H7 (cell line): ENCODE results near the gene RBMS2. TPM values are rescaled to one million over a fixed set of nuclear protein-coding genes. Genes with fewer than 3 reads are reported as not detected.
A peak's percentile ranks its signal among the peaks of the same experiment; 100 is the strongest.
"Not testable (repeated sequence)": the region's sequence is repeated elsewhere in the genome, so short reads cannot be mapped to it uniquely, and the experiment has no call there.

Source experiments
- DNase-seq: peaks from one replicate; pipeline ENCODE4 v3.0.0; 2012
- H3K27me3 ChIP-seq: 2 replicates; pipeline ENCODE4 v1.6.0; 2011; ENCODE audit warnings: mild to moderate bottlenecking, low read length; ENCODE audit not compliant: control insufficient read depth, insufficient read depth
- H3K36me3 ChIP-seq: replicated peaks from 2 replicates; pipeline ENCODE4 v1.5.1; 2011; ENCODE audit warnings: low read length; ENCODE audit not compliant: control insufficient read depth, insufficient read depth
- H3K4me3 ChIP-seq: 2 replicates; pipeline ENCODE4 v1.5.1; 2011; ENCODE audit warnings: low read depth, mild to moderate bottlenecking, control low read depth, low read length, moderate library complexity; ENCODE audit not compliant: insufficient read depth
- total RNA-seq: library from RNA; depleted of rRNA; stranded (reverse); fragments of >200 nt; shearing (Covaris generic); gene quantifications from 2 replicates; pipeline ENCODE4 v1.2.3, GENCODE V29; 2014

RBMS2 gene
- total RNA-seq, 1 experiment from 2014 or later: 6.1 TPM

- H3K4me3 ChIP-seq, H3K27me3 ChIP-seq, DNase-seq, H3K36me3 ChIP-seq: not testable (repeated sequence)
These were observed 27.1 kb upstream of the RBMS2 start for GRCh38 chr12:56494481-56494880.

DNA sequence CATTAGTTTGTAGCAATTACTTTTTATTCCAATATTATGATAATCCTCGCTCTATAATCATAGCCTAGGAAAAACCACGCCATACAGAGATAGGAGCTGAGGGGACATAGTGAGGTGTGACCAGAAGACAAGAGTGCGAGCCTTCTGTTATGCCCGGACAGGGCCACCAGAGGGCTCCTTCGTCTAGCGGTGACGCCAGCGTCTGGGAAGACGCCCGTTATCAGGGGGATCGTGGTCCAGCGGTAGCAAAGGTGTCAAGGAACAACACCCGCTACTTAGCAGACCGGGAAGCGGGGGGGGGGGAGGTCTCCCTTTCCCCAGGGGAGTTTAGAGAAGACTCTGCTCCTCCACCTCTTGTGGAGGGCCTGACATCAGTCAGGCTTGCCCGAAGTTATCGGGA is 24.9 kb upstream of the RBMS2 start:
- DNase-seq: peak; percentile 47
- not testable (repeated sequence) for H3K4me3 ChIP-seq, H3K27me3 ChIP-seq, H3K36me3 ChIP-seq

DNA sequence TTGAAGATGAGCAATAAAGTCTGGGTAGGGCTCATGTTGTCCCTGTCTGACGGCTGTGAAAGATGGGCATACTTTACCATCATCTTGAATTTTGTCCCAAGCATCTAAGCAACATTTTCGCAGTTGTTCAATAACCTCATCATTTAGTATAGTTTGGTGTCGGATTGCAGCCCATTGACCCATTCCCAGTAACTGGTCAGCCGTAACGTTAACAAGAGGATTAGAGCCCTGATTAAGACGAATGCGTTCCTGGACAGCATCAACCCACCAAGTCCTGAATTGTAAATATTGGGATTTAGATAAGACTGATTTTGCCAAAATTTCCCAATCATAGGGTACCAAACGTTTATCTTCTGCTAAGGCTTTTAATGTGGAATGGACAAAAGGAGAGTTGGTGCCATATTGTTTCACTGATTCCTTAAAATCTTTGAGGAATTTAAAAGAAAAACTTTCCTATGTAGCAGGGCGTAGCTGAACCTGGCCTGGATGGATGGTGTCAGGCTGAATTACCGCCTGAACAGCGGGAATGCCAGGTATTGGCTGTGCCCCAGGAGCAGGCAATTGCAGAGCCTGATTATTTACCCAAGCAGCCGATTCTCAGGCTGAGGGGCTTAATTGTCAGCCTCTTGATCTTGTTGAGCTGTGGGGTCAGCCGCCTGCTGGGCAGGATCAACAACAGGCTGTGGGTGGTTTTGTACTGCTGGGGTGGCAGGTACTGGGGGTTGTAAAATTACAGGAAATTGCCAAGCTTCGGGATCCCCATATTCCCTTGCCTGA is 23.3 kb upstream of the RBMS2 start:
- H3K4me3 ChIP-seq, H3K36me3 ChIP-seq, DNase-seq, H3K27me3 ChIP-seq: not testable (repeated sequence)

- not testable (repeated sequence) for H3K4me3 ChIP-seq, DNase-seq, H3K27me3 ChIP-seq, H3K36me3 ChIP-seq
These were observed 22.2 kb upstream of the RBMS2 start for GRCh38 chr12:56499452-56499851.

DNA sequence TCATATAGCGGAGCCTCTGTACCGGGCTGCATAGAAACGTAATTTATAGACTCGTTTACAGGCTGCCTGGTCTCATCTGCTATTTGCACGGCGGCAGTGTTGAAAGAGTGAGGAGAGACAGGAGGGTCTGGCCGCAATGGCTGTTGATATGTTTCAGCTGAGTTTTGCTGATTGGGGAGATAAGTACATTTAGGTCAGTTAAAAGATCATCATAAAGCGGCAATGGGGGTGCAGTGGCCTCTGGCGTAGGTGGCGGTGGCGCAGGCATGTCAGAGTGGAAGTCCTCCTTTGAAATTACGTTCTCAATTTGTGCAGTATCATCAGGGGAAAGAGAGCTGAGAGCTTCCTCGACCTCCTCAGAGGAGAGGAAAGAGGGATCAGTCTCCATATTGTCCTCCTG is 21.7 kb upstream of the RBMS2 start:
- not testable (repeated sequence) for H3K4me3 ChIP-seq, H3K36me3 ChIP-seq, H3K27me3 ChIP-seq, DNase-seq

DNA sequence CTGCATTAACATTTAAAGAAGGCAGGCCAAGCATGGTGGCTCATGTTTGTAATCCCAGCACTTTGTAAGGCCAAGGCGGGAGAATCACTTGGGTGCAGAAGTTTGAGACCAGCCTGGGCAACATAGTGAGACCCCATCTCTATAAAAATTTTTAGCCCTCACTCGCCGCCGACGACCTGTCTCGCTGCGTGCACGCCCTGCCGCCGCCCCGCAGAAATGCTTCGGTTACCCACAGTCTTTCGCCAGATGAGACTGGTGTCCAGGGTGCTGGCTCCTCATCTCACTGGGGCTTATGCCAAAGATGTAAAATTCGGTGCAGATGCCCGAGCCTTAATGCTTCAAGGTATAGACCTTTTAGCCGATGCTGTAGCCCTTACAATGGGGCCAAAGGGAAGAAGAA is 10.8 kb upstream of the RBMS2 start:
- Histone ChIP-seq H3K4me3 (no peak overlapping the region), H3K27me3 (no peaks in the 10 kb centered on the region), H3K36me3 (no peaks in the 10 kb centered on the region)
- DNase-seq: no peak

DNA sequence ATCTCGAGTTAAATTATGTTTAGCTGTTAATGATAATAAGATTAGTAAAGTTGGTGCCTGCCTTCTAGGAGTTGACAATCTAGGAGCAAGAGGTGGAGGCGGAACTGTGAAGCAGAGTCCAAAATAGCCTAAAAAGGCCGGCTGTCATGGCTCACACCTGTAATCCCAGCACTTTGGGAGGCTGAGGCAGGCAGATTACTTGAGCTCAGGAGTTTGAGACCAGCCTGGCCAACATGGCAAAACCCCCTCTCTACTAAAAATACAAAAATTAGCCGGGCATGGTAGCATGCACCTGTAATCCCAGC is 7.7 kb upstream of the RBMS2 start:
- not testable (repeated sequence) for H3K36me3 ChIP-seq, DNase-seq, H3K27me3 ChIP-seq, H3K4me3 ChIP-seq

DNA sequence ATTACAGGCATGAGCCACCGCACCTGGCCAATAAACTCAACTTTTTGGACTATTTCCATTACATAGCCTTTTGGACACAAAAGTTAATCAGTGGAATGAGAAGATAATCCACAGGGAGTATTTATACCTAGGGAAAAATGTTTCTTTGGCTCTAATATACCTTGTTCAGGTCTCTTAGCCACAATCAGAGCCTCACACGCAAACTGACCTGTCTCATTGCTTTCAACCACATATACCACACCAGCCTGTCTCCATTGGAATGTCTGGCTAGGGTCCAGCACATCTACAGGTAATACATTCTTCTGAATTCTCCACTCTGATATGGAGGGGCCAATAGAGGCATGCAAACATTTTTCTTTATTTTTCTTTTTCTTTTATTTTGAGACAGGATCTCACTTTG is 3.8 kb upstream of the RBMS2 start:
- Histone ChIP-seq H3K4me3 (no peak overlapping the region), H3K27me3 (no peaks in the 10 kb centered on the region), H3K36me3 (no peaks in the 10 kb centered on the region)
- no peak for DNase-seq

- Histone ChIP-seq H3K36me3 (no peaks in the 10 kb centered on the region), H3K27me3 (no peaks in the 10 kb centered on the region), H3K4me3 (no peak overlapping the region)
- no peak for DNase-seq
These were observed 3.0 kb upstream of the RBMS2 start for GRCh38 chr12:56518570-56518969.

DNA sequence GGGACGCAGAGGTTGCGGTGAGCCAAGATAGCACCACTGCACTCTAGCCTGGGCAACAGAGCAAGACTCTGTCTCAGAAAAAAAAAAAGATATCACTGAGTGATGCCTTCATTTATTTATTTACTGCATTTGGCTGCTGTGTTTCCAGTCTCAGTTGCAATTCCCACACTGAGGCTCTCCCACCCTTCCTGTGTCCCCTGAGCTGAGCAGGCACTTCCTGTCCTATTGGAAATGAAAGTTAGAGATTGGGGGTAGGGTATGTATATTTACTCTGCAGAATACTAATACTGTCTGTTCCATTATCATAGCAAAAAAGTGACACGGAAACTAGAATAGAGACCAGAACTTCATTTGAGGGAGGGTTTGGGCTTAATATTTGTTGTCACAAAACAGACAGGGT is 1.6 kb upstream of the RBMS2 start:
- no peak overlapping the region for H3K4me3 ChIP-seq
- no peak for DNase-seq
- H3K27me3 ChIP-seq: no peaks in the 10 kb centered on the region
- H3K36me3 ChIP-seq: no peaks in the 10 kb centered on the region

DNA sequence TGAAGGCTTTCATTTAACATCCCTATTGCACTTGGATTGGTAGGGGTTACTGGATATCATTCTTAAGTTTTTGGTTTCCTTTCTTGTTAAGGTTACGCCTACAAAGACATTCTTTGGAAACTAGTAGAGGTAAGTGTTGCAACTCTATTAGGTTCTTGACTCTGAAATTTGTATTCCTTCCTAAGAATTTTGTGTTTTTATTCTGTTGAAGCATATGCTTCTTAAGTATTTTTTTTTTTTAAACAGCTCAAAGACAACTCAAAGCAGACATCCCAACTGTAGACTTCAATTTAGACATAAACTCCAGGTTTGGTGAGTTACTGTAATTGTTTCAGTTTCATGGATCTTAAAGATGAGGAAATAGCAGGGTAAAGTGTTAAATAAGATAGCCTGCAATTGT is 1.1 kb upstream of the RBMS2 start:
- H3K27me3 ChIP-seq: no peaks in the 10 kb centered on the region
- H3K4me3 ChIP-seq: no peak overlapping the region
- no peaks in the 10 kb centered on the region for H3K36me3 ChIP-seq
- no peak for DNase-seq

DNA sequence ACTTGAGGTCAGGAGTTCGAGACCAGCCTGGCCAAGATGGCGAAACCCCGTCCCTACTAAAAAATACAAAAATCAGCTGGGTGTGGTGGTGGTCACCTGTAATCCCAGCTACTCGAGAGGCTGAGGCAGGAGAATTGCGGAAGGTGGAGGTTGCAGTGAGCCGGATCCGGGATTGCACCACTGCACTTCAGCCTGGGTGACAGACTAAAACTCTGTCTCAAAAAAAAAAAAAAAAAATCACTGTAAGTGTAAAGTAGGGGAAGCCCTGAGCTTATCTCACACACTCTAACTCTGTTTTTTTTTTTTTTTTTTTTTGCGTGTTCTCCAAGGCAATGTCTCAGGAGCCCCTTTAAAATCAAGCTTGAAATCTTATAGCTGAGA is 421 bp upstream of the RBMS2 start:
- no peak for DNase-seq
- no peaks in the 10 kb centered on the region for H3K27me3 ChIP-seq
- H3K4me3 ChIP-seq: no peak overlapping the region
- H3K36me3 ChIP-seq: no peaks in the 10 kb centered on the region

GRCh38 chr12:56522411-56523193 is 982 bp downstream of the RBMS2 start:
- Histone ChIP-seq H3K27me3 (no peaks in the 10 kb centered on the region), H3K4me3 (peak overlapping the region; percentile 47), H3K36me3 (no peaks in the 10 kb centered on the region)
- no peak for DNase-seq

DNA sequence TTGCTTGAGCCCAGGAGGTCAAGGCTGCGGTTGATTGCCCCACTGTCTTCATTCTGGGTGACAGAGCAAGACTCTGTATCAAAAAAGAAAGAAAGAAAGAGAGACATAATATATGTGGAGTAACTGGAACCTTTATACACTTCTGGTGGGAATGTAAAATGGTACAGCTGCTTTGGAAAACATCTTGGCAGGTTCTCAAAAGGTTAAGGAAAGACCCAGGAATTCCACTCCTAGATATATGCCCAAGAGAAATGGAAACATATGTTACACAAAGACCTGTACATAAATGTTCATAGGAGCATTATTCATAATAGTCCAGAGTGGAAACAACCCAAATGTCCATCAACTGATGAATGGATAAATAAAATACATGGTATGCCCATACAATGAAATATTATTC is 7.2 kb downstream of the RBMS2 start:
- H3K4me3 ChIP-seq: no peak overlapping the region
- no peak for DNase-seq
- no peaks in the 10 kb centered on the region for H3K27me3 ChIP-seq
- no peaks in the 10 kb centered on the region for H3K36me3 ChIP-seq

GRCh38 chr12:56529656-56530055 is 8.0 kb downstream of the RBMS2 start:
- Histone ChIP-seq H3K27me3 (no peaks in the 10 kb centered on the region), H3K36me3 (no peaks in the 10 kb centered on the region), H3K4me3 (no peak overlapping the region)
- no peak for DNase-seq
